ENCODE data around the gene ELAPOR1.

The ELAPOR1 gene

DNA sequence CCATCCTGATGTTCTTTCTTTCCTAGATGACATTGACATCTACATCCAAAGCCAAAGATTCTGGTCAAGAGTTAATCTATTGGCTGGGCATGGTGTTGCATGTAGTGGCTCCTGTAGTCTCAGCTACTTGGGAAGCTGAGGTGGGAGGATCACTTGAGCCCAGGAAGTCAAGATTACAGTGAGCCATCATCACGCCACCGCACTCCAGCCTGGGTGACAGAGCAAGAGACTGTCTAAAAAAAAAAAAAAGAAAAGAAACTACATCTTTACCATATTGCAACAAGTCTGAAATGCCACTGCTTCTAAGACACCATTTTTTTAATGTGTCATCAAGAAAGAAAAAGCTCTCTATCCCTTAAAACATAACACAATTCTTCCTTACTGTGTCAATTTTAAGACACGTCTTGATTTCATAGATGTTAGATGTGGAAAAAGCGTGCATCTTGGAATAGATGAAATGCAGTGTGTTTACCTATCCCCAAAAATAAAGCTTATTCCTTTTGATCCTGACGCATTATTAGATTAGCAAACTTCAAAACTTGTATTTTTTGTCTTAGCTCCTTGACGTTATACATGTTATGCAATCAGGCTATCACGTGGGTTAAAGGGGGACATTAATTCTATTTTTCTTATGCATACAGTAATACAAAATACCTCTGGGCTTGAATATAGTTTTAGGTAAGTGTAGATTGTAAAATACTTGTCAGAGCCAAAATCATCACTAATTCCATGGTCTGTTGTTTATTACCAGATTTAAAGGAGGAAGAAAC lies 46.3 kb downstream of the ELAPOR1 start:
- H3K4me3 ChIP-seq (ENCODE audit: low read depth, low read length) = no peak overlapping the region
- TF ChIP-seq, protein P1, sequence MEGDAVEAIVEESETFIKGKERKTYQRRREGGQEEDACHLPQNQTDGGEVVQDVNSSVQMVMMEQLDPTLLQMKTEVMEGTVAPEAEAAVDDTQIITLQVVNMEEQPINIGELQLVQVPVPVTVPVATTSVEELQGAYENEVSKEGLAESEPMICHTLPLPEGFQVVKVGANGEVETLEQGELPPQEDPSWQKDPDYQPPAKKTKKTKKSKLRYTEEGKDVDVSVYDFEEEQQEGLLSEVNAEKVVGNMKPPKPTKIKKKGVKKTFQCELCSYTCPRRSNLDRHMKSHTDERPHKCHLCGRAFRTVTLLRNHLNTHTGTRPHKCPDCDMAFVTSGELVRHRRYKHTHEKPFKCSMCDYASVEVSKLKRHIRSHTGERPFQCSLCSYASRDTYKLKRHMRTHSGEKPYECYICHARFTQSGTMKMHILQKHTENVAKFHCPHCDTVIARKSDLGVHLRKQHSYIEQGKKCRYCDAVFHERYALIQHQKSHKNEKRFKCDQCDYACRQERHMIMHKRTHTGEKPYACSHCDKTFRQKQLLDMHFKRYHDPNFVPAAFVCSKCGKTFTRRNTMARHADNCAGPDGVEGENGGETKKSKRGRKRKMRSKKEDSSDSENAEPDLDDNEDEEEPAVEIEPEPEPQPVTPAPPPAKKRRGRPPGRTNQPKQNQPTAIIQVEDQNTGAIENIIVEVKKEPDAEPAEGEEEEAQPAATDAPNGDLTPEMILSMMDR (IDR thresholded peaks at IDR 0.05; ENCODE audit: borderline replicate concordance, insufficient read depth, low read depth, low read length) = no peak

- H3K4me3 ChIP-seq (ENCODE audit: low read depth, low read length) = no peak overlapping the region
Observed at GRCh38 chr1:109161858-109162606, 48.1 kb downstream of the ELAPOR1 start.

GRCh38 chr1:109162626-109163025 lies 48.7 kb downstream of the ELAPOR1 start:
- H3K4me3 ChIP-seq (ENCODE audit: low read depth, low read length) = no peak overlapping the region
- TF ChIP-seq, protein P1 (IDR thresholded peaks at IDR 0.05; ENCODE audit: borderline replicate concordance, insufficient read depth, low read depth, low read length) = no peak

More at GRCh38 chr1:109161858-109162606, 48.1 kb downstream of the ELAPOR1 start:
- TF ChIP-seq, protein P1 (IDR thresholded peaks at IDR 0.05; ENCODE audit: borderline replicate concordance, insufficient read depth, low read depth, low read length) = no peak

- no peak overlapping the region for H3K4me3 ChIP-seq (ENCODE audit: low read depth, low read length)
- TF ChIP-seq, protein P1 (IDR thresholded peaks at IDR 0.05; ENCODE audit: borderline replicate concordance, insufficient read depth, low read depth, low read length) = no peak
Observed at GRCh38 chr1:109163551-109163950, 49.6 kb downstream of the ELAPOR1 start.

Measured in GM12875 (cell line).